B cell (primary cell): Measurements from ENCODE around the gene RHOT2.

Source experiments
- CTCF ChIP-seq: fragments of 200-600 bp; IDR thresholded peaks from one replicate; pipeline ENCODE4 v1.8.0; 2022; ENCODE audit warnings: antibody characterized with exemption, mild to moderate bottlenecking
- EZH2 ChIP-seq: IDR thresholded peaks from 2 replicates; pipeline ENCODE4 v1.6.1; 2012; ENCODE audit warnings: borderline replicate concordance, low read depth, mild to moderate bottlenecking, moderate library complexity, low read length; ENCODE audit not compliant: insufficient read depth, poor library complexity, severe bottlenecking

GRCh38 chr16:704047-704446, 36.1 kb downstream of the RHOT2 start:
- TF ChIP-seq CTCF = no peak
- TF ChIP-seq EZH2 = no peak
